LNCAP (cell line): ENCODE results near the gene QSOX1.

Experiments
- TF ChIP-seq, protein P1 (sequence below): fragments of 450-650 bp; IDR thresholded peaks from 2 replicates; pipeline ENCODE4 v1.5.1; 2017; ENCODE audit warnings: mild to moderate bottlenecking

QSOX1 gene

DNA sequence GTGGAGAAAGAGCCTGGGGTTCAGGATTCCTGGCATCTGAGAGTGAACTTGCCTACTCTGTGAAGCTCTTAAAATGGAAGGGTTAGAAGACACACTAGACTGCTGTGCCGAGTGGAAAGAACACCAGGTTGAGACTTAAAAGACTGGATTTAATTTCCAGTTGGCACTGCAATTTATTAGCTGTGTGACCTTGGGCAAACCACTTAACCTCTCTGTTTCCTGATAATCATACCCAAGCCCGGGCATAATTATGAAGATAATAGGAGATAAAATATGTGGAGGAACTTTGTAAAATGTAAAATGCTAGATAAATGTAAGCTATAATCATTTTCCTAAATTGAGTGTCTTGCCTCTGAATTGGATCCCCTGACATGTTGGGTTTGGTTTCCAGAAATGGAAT lies 70.7 kb downstream of the QSOX1 start:
- TF ChIP-seq, protein P1, sequence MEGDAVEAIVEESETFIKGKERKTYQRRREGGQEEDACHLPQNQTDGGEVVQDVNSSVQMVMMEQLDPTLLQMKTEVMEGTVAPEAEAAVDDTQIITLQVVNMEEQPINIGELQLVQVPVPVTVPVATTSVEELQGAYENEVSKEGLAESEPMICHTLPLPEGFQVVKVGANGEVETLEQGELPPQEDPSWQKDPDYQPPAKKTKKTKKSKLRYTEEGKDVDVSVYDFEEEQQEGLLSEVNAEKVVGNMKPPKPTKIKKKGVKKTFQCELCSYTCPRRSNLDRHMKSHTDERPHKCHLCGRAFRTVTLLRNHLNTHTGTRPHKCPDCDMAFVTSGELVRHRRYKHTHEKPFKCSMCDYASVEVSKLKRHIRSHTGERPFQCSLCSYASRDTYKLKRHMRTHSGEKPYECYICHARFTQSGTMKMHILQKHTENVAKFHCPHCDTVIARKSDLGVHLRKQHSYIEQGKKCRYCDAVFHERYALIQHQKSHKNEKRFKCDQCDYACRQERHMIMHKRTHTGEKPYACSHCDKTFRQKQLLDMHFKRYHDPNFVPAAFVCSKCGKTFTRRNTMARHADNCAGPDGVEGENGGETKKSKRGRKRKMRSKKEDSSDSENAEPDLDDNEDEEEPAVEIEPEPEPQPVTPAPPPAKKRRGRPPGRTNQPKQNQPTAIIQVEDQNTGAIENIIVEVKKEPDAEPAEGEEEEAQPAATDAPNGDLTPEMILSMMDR = no peak

DNA sequence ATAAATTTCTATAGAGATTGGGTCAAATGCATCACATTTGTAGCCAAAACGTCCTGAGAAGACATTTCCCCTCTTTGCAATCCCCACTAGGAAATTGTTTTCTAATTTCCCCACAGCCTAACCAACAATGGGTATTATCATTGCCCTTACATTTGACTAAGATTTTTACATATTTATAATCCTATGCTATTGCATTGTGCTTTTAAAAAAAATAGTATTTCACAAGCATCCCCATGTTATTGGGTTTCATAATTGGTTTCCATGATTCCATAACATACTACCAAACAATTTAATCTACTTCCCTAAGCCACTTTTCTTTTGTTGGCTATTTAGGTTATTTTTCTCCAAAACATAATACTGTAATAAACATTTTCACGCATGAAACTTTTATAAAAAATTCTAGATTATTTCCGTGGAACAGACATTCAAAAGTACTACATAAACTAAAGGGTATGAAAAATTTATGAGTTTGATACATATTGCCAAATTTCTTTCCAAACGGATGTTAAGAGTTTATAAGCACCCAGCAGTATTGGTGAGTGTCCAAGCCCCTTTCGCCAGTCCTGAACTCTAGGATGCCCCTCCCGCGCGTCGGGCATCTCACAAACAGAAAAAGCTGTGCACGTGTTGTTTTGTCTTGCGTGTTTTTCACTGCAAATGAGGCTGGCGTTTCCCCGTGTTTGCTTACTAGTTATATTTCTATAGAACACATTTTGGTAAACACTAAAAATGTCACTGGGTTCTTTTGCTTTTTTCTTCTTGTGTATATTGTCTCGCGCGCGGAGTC lies 73.4 kb downstream of the QSOX1 start:
- TF ChIP-seq, protein P1 = no peak

- TF ChIP-seq, protein P1 = no peak
These were observed 74.2 kb downstream of the QSOX1 start for GRCh38 chr1:180228648-180229482.

DNA sequence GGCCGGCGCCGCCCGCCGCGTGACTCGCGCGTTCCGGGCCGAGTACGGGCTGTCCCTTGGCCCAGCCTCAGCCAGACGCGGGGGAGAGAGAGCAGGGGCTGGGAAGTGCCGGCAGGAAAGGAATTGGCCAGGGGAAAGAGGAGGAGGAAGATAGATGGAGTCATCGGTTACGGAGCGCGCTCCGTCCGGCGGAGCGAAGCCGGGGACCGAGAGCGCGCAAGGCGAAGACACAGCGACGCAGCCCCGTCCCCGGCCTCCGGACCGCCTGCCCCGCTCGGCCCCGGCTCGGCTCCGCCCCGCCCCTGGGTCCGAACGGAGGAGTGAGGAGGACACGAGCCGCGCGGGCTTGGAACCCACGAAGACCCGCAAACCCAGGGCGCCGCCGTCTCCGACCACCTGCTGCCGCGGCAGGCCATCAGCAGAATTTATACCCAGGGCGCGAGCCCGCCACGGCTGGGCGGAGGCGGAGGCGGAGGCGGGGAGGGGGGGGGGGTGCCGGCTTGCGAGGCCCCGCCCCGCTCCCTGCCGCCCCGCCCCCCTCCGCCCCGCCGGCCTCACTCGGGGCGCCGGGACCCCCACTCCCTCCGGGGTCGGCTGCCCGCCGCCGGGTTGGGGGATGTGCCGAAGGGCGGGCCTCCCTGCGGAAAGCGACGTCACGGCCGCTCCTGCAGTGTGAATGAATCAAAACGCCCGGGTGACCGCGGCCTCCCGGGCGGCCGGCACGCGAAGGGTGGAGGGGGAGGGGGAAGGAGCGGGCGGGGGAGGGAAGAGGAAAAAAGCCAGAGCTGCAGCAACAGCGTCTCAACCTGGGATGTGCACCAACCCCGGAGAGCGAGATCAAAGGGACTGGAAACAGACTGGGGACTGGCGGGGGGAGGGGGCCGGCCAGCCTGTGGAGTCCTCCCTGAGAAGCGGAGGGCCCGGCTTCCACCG lies 75.1 kb downstream of the QSOX1 start, which contains the start of gene LHX4:
LHX4 (plus strand) TSS at position 782 of the 933 bp plus-strand sequence. CDS start 266 bp downstream, outside the sequence.
- TF ChIP-seq, protein P1 = no peak

- TF ChIP-seq, protein P1 = no peak
These were observed 75.7 kb downstream of the QSOX1 start for GRCh38 chr1:180230416-180230790.

GRCh38 chr1:180230791-180231505 lies 76.3 kb downstream of the QSOX1 start:
- TF ChIP-seq, protein P1 = no peak
